DOHH2 (cell line): Measurements from ENCODE around the gene PRKAR1B.

Experiments used
- EZH2phosphoT487 ChIP-seq: fragments of 200-600 bp; sonication (generic); IDR thresholded peaks from 2 replicates; pipeline ENCODE4 v1.6.1; 2017; ENCODE audit warnings: borderline replicate concordance, mild to moderate bottlenecking, antibody characterized with exemption, low read length, moderate library complexity, mixed read lengths
- TF ChIP-seq, protein P1 (sequence below): fragments of 200-600 bp; sonication (generic); IDR thresholded peaks from one replicate; pipeline ENCODE4 v1.5.1; 2014; ENCODE audit warnings: antibody characterized with exemption, mild to moderate bottlenecking, low read depth, low read length; ENCODE audit not compliant: poor library complexity, severe bottlenecking

DNA sequence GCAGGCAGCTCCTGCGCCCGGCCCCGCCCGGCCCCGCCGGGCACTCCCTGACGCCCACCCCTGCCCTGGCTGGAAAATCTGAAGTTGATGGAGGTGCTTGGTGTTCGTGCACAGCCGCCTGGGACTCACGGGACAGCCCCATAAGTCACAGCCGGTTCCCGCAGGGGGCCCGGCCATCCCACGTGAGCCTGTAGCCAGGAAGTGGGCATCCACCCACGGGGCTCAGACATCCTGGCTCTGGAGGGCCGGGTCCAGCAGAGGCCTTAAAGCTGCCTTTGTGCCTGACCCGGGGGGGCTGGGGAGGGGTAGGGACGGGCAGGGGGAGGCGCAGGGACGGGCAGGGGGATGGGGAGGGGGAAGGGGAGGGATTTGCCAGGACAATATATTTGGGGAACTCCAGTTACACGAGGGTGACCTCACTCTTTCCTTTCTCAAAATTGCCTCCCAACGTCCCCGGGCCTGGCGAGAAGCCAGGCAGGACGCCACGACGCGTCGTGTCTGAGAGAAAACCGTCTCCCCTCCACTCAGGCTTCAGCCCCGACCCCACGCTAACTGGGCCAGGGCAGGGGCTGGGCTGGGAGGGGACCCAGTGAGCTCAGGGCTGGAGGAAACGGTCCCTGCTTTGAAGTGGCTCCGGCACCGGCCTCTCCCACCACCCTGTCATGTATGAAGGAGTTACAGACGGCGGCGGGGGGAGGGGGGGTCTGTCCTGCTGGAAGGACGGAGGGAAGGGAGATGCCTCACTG lies 125.3 kb downstream of the PRKAR1B start:
- TF ChIP-seq, protein P1, sequence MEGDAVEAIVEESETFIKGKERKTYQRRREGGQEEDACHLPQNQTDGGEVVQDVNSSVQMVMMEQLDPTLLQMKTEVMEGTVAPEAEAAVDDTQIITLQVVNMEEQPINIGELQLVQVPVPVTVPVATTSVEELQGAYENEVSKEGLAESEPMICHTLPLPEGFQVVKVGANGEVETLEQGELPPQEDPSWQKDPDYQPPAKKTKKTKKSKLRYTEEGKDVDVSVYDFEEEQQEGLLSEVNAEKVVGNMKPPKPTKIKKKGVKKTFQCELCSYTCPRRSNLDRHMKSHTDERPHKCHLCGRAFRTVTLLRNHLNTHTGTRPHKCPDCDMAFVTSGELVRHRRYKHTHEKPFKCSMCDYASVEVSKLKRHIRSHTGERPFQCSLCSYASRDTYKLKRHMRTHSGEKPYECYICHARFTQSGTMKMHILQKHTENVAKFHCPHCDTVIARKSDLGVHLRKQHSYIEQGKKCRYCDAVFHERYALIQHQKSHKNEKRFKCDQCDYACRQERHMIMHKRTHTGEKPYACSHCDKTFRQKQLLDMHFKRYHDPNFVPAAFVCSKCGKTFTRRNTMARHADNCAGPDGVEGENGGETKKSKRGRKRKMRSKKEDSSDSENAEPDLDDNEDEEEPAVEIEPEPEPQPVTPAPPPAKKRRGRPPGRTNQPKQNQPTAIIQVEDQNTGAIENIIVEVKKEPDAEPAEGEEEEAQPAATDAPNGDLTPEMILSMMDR: no peak
- no peak for TF ChIP-seq EZH2phosphoT487
